ENCODE results near the gene MIA2. TPM values are rescaled to one million over a fixed set of nuclear protein-coding genes. Genes with fewer than 3 reads are reported as not detected.

Gene MIA2
- total RNA-seq, 1 experiment from 2014 or later = 15.0 TPM

- Histone ChIP-seq H2BK5ac (ENCODE audit: insufficient read length, low read length) (no peak overlapping the region), H3K4me2 (ENCODE audit: insufficient read depth, insufficient read length, low read length) (no peak overlapping the region), H3K27ac (ENCODE audit: insufficient read length, low read depth, low read length) (no peak overlapping the region), H3T11ph (ENCODE audit: low read length) (no peak overlapping the region), H3K27me3 (ENCODE audit: insufficient read depth, low read length) (no peaks in the 10 kb centered on the region), H3K4ac (ENCODE audit: low read depth, low read length) (no peak overlapping the region), H3K18ac (ENCODE audit: insufficient read length, low read depth, low read length) (no peak overlapping the region), H2BK20ac (ENCODE audit: low read depth, low read length, poor library complexity, severe bottlenecking) (no peak overlapping the region), H3K79me2 (ENCODE audit: insufficient read depth, low read length) (no peaks in the 10 kb centered on the region), H3K9ac (ENCODE audit: extremely low read depth, insufficient read length, low read length) (no peak overlapping the region), H4K20me1 (ENCODE audit: control insufficient read depth, insufficient read depth, insufficient read length) (no peaks in the 10 kb centered on the region), H2AFZ (ENCODE audit: low read length) (no peak overlapping the region), H2BK15ac (ENCODE audit: low read depth, low read length) (no peak overlapping the region), H3K9me3 (ENCODE audit: control insufficient read depth, low read depth, low read length) (no peaks in the 10 kb centered on the region), H3K23ac (ENCODE audit: insufficient read length, low read depth, low read length) (no peak overlapping the region), H3K4me1 (ENCODE audit: insufficient read depth, low read length) (no peaks in the 10 kb centered on the region), H3K56ac (ENCODE audit: insufficient read length, low read depth, low read length) (no peak overlapping the region), H3K79me1 (ENCODE audit: insufficient read depth, low read depth, low read length, poor library complexity, severe bottlenecking) (no peaks in the 10 kb centered on the region), H3K14ac (ENCODE audit: insufficient read depth, low read length) (no peak overlapping the region), H3K23me2 (ENCODE audit: insufficient read length, low read depth, low read length, poor library complexity, severe bottlenecking) (no peaks in the 10 kb centered on the region), H2AK5ac (ENCODE audit: insufficient read length, low read length) (no peak overlapping the region), H4K5ac (ENCODE audit: insufficient read length, low read depth, low read length) (no peak overlapping the region), H4K91ac (ENCODE audit: insufficient read length, low read depth, low read length) (no peak overlapping the region), H4K8ac (replicated peaks; ENCODE audit: insufficient read length, low read depth, low read length) (no peak overlapping the region), H2BK12ac (ENCODE audit: insufficient read length, low read depth, low read length) (no peak overlapping the region), H2BK120ac (ENCODE audit: low read depth, low read length, poor library complexity, severe bottlenecking) (no peak overlapping the region)
- whole genome bisulfite sequencing (ENCODE audit: extremely low coverage, insufficient read length, low lambda C conversion rate) = no CpG with 5 or more reads among the region's 4 CpGs
- Mint-ChIP-seq H3K36me3 (ENCODE audit: insufficient read depth in 1 of 3, low read depth in 3 of 3) (peaks cover 18 to 37% (median 35%) of the 10 kb centered on the region in 3 experiments; a peak in 6 of 7 replicates), H3K4me3 (no peak overlapping the region), H3K4me1 (no peaks in the 10 kb centered on the region), H3K9me3 (peaks cover 6% of the 10 kb centered on the region in 2 experiments; a peak in 4 of 5 replicates), H3K27me3 (ENCODE audit: low read depth) (no peaks in the 10 kb centered on the region), H3K27ac (no peak overlapping the region)
- DNase-seq = no peak
- no peak for TF ChIP-seq CTCF (conservative IDR thresholded peaks at IDR 0.05)
Measured at GRCh38 chr14:39291701-39292100, 58.0 kb downstream of the MIA2 start.
